Natural killer cell (primary cell): Measurements from ENCODE around the gene RREB1. TPM values are rescaled to one million over a fixed set of nuclear protein-coding genes. Genes with fewer than 3 reads are reported as not detected.
A peak's percentile ranks its signal among the peaks of the same experiment; 100 is the strongest.

ENCODE experiments used
- ATAC-seq, 3 donors: fragments of 150-1000 bp in 2 of 3; fragments of 200-7000 bp in 1 of 3; cut with Tn5 transposase; 1 replicate in 1 of 3; 2 replicates in 2 of 3; pipeline ENCODE4 v1.10.0; 2021; ENCODE audit warnings: mild to moderate bottlenecking in 2 of 3, moderate library complexity in 2 of 3
- DNase-seq, 2 donors: peaks; one replicate each; pipeline versions ENCODE4 v3.0.0 to v3.0.0-alpha.2; 2013 to 2021; ENCODE audit warnings: mixed read lengths in 1 of 2
- H3K27ac ChIP-seq: one replicate; pipeline ENCODE4 v1.5.1; 2013; ENCODE audit warnings: mild to moderate bottlenecking, low read length
- H3K27me3 ChIP-seq: one replicate; pipeline ENCODE4 v1.6.1; 2013; ENCODE audit warnings: low read length; ENCODE audit not compliant: control insufficient read depth, insufficient read depth
- H3K36me3 ChIP-seq: one replicate; pipeline ENCODE4 v1.6.1; 2013; ENCODE audit warnings: low read length; ENCODE audit not compliant: control insufficient read depth, insufficient read depth
- H3K4me1 ChIP-seq: one replicate; pipeline ENCODE4 v1.6.1; 2013; ENCODE audit warnings: low read length; ENCODE audit not compliant: control insufficient read depth, insufficient read depth
- H3K4me3 ChIP-seq: one replicate; pipeline ENCODE4 v1.5.1; 2013; ENCODE audit warnings: low read length
- H3K9me3 ChIP-seq: one replicate; pipeline ENCODE4 v1.6.1; 2013; ENCODE audit warnings: low read length; ENCODE audit not compliant: control insufficient read depth, insufficient read depth
- H3K27ac Mint-ChIP-seq, 2 donors: one replicate each; pipeline ENCODE4 v1.8.0; 2022; ENCODE audit warnings: mild to moderate bottlenecking in 2 of 2, mixed read lengths in 2 of 2, moderate library complexity in 1 of 2
- H3K27me3 Mint-ChIP-seq, 2 donors: one replicate each; pipeline ENCODE4 v1.8.0; 2022; ENCODE audit warnings: low read depth in 2 of 2, mixed read lengths in 2 of 2
- H3K36me3 Mint-ChIP-seq: one replicate; pipeline ENCODE4 v1.8.0; 2022; ENCODE audit warnings: mixed read lengths
- H3K4me1 Mint-ChIP-seq, 2 donors: one replicate each; pipeline ENCODE4 v1.8.0; 2022; ENCODE audit warnings: mixed read lengths in 2 of 2
- H3K4me3 Mint-ChIP-seq: one replicate; pipeline ENCODE4 v1.8.0; 2022; ENCODE audit warnings: mild to moderate bottlenecking, moderate library complexity, mixed read lengths
- H3K9me3 Mint-ChIP-seq, 2 donors: one replicate each; pipeline ENCODE4 v1.8.0; 2022; ENCODE audit warnings: mixed read lengths in 2 of 2
- CTCF ChIP-seq: fragments of 200-600 bp; IDR thresholded peaks from one replicate; pipeline ENCODE4 v1.8.0; 2022; ENCODE audit warnings: antibody characterized with exemption
- WGBS: methylation state at CpG from one replicate; pipeline ENCODE4 v1.1.7; 2013; ENCODE audit warnings: missing lambda C conversion rate; ENCODE audit not compliant: insufficient coverage; 5-methylcytosine and 5-hydroxymethylcytosine counted together
- intact Hi-C: fragments of 100-400 bp; cut with micrococcal nuclease; formaldehyde crosslinking; loops from one replicate; pipeline ENCODE4 v1.14.2; 2022
- total RNA-seq, 4 donors: library from RNA; stranded (reverse); fragments of 120-200 nt in 1 of 4; gene quantifications; one replicate each; pipeline versions ENCODE4 v1.2.3 to v1.2.4, GENCODE V29; 2013 to 2022

The RREB1 gene
- total RNA-seq, 3 donors from 2014 or later (not counting 1 experiment from before 2014, with no cell fraction given): 42.2 to 51.8 (median 44.0) TPM

GRCh38 chr6:7152462-7152861, 44.7 kb downstream of the RREB1 start:
- intact Hi-C loops: no loop called here
- no peak for ATAC-seq
- Mint-ChIP-seq H3K27ac (peak overlapping the region; percentile 43 to 86), H3K27me3 (no peaks in the 10 kb centered on the region), H3K36me3 (no peaks in the 10 kb centered on the region), H3K4me1 (peaks cover 67 to 72% of the 10 kb centered on the region in 2 donors), H3K4me3 (no peak overlapping the region), H3K9me3 (no peaks in the 10 kb centered on the region)
- Histone ChIP-seq H3K36me3 (no peaks in the 10 kb centered on the region), H3K27ac (no peak overlapping the region), H3K4me3 (no peak overlapping the region), H3K9me3 (no peaks in the 10 kb centered on the region), H3K27me3 (no peaks in the 10 kb centered on the region), H3K4me1 (peaks cover 35% of the 10 kb centered on the region)
- TF ChIP-seq CTCF: no peak
- no peak for DNase-seq

GRCh38 chr6:7153789-7154188, 46.0 kb downstream of the RREB1 start:
- Histone ChIP-seq H3K27ac (peak overlapping the region; percentile 68), H3K4me3 (no peak overlapping the region), H3K4me1 (peaks cover 35% of the 10 kb centered on the region), H3K27me3 (no peaks in the 10 kb centered on the region), H3K9me3 (no peaks in the 10 kb centered on the region), H3K36me3 (no peaks in the 10 kb centered on the region)
- Mint-ChIP-seq H3K4me1 (peaks cover 76 to 79% of the 10 kb centered on the region in 2 donors), H3K27me3 (no peaks in the 10 kb centered on the region), H3K4me3 (no peak overlapping the region), H3K27ac (peak overlapping the region; percentile 86 to 90), H3K36me3 (no peaks in the 10 kb centered on the region), H3K9me3 (no peaks in the 10 kb centered on the region)
- intact Hi-C loops: loop anchor here (2.0 kb wide), 1 partner anchor 13 kb away; no protein-coding TSS in a partner anchor
- peak in 1 of 2 donors; percentile 50 for DNase-seq
- ATAC-seq: no peak
- TF ChIP-seq CTCF: no peak
- 57% methylated on average over 2 of the region's 2 CpGs for WGBS

- H3K36me3 ChIP-seq: no peaks in the 10 kb centered on the region
- no peaks in the 10 kb centered on the region for H3K9me3 Mint-ChIP-seq
- H3K4me1 ChIP-seq: peaks cover 35% of the 10 kb centered on the region
- no peaks in the 10 kb centered on the region for H3K27me3 ChIP-seq
- peak overlapping the region; percentile 43 for H3K4me3 Mint-ChIP-seq
- H3K27ac Mint-ChIP-seq: peak overlapping the region; percentile 86 to 90
- peaks cover 83 to 87% of the 10 kb centered on the region in 2 donors for H3K4me1 Mint-ChIP-seq
- DNase-seq (peak; percentile 31 to 44), ATAC-seq (peak; percentile 75 to 85 (median 77))
- peak overlapping the region; percentile 68 for H3K27ac ChIP-seq
- H3K36me3 Mint-ChIP-seq: no peaks in the 10 kb centered on the region
- H3K27me3 Mint-ChIP-seq: no peaks in the 10 kb centered on the region
- no peak overlapping the region for H3K4me3 ChIP-seq
- intact Hi-C loops: loop anchor here (2.0 kb wide), 1 partner anchor 14 kb away; no protein-coding TSS in a partner anchor
- no peak for TF ChIP-seq CTCF
- 23% methylated on average over 13 of the region's 13 CpGs for WGBS
- H3K9me3 ChIP-seq: no peaks in the 10 kb centered on the region
These were observed 46.8 kb downstream of the RREB1 start for GRCh38 chr6:7154341-7155139.
